Neural progenitor cell (in vitro differentiated cells): ENCODE data around the gene PIGT. TPM values are rescaled to one million over a fixed set of nuclear protein-coding genes. Genes with fewer than 3 reads are reported as not detected.

Experiments
- DNase-seq: peaks from one replicate; pipeline ENCODE4 v3.0.0-alpha.2; 2016; ENCODE audit warnings: low spot score
- H2AFZ ChIP-seq: fragments of 200-600 bp; sonication (generic); replicated peaks from 2 replicates; pipeline ENCODE4 v1.6.1; 2016; ENCODE audit warnings: antibody characterized with exemption
- H3F3A ChIP-seq: fragments of 200-600 bp; sonication (generic); 2 replicates; pipeline ENCODE4 v1.6.1; 2016; ENCODE audit warnings: antibody characterized with exemption, low read depth
- H3K27ac ChIP-seq: fragments of 200-600 bp; sonication (generic); 2 replicates; pipeline ENCODE4 v1.5.1; 2016; ENCODE audit warnings: mild to moderate bottlenecking
- H3K27me3 ChIP-seq: fragments of 200-600 bp; sonication (generic); 2 replicates; pipeline ENCODE4 v1.6.1; 2016; ENCODE audit warnings: mild to moderate bottlenecking, moderate library complexity
- H3K36me3 ChIP-seq: fragments of 200-600 bp; sonication (generic); 2 replicates; pipeline ENCODE4 v1.5.1; 2016
- H3K4me1 ChIP-seq: fragments of 200-600 bp; sonication (generic); 2 replicates; pipeline ENCODE4 v1.6.1; 2016; ENCODE audit warnings: mixed run types
- H3K4me2 ChIP-seq: fragments of 200-600 bp; sonication (generic); 2 replicates; pipeline ENCODE4 v1.6.1; 2016
- H3K4me3 ChIP-seq: fragments of 200-600 bp; sonication (generic); 2 replicates; pipeline ENCODE4 v1.5.1; 2016
- H3K79me2 ChIP-seq: fragments of 200-600 bp; sonication (generic); 2 replicates; pipeline ENCODE4 v1.6.1; 2016; ENCODE audit warnings: low read depth
- H3K9ac ChIP-seq: fragments of 200-600 bp; sonication (generic); 2 replicates; pipeline ENCODE4 v1.6.1; 2016
- H3K9me3 ChIP-seq: fragments of 200-600 bp; sonication (generic); 2 replicates; pipeline ENCODE4 v1.5.1; 2016; ENCODE audit warnings: low read depth
- H4K20me1 ChIP-seq: fragments of 200-600 bp; sonication (generic); 2 replicates; pipeline ENCODE4 v1.6.1; 2016; ENCODE audit warnings: low read depth
- H3K27ac Mint-ChIP-seq: 3 replicates; pipeline ENCODE4 v1.8.0; 2021; ENCODE audit warnings: mixed read lengths
- H3K27me3 Mint-ChIP-seq: 2 replicates; pipeline ENCODE4 v1.8.0; 2022; ENCODE audit warnings: low read depth, mild to moderate bottlenecking, inconsistent platforms, moderate library complexity, mixed read lengths; ENCODE audit not compliant: insufficient read depth
- H3K36me3 Mint-ChIP-seq: 3 replicates; pipeline ENCODE4 v1.8.0; 2021; ENCODE audit warnings: mixed read lengths
- H3K4me1 Mint-ChIP-seq: 3 replicates; pipeline ENCODE4 v1.8.0; 2021; ENCODE audit warnings: mixed read lengths
- H3K4me3 Mint-ChIP-seq: 3 replicates; pipeline ENCODE4 v1.8.0; 2021; ENCODE audit warnings: mild to moderate bottlenecking, moderate library complexity, mixed read lengths
- H3K9me3 Mint-ChIP-seq: 3 replicates; pipeline ENCODE4 v1.8.0; 2020; ENCODE audit warnings: mixed read lengths
- CTCF ChIP-seq: fragments of 200-600 bp; sonication (generic); IDR thresholded peaks from 2 replicates; pipeline ENCODE4 v1.5.1; 2017; ENCODE audit warnings: antibody characterized with exemption, mild to moderate bottlenecking
- EZH2 ChIP-seq: fragments of 200-600 bp; sonication (generic); IDR thresholded peaks from 2 replicates; pipeline ENCODE4 v1.6.1; 2017; ENCODE audit warnings: antibody characterized with exemption, mild to moderate bottlenecking, moderate library complexity
- EZH2phosphoT487 ChIP-seq: fragments of 200-600 bp; sonication (generic); IDR thresholded peaks from 2 replicates; pipeline ENCODE4 v1.6.1; 2017; ENCODE audit warnings: antibody characterized with exemption
- total RNA-seq: library from RNA; depleted of rRNA; stranded (reverse); fragments of >200 nt; gene quantifications from 2 replicates; pipeline ENCODE4 v1.2.3, GENCODE V29; 2015; ENCODE audit warnings: low replicate concordance

The PIGT gene
- total RNA-seq, 1 donor from 2014 or later: 24.5 TPM

GRCh38 chr20:45441746-45442145 lies 25.8 kb downstream of the PIGT start:
- no peak overlapping the region for H3K4me3 Mint-ChIP-seq
- Histone ChIP-seq H3K27ac (no peak overlapping the region), H3K4me3 (no peak overlapping the region), H3K79me2 (no peaks in the 10 kb centered on the region), H3K9me3 (no peaks in the 10 kb centered on the region), H3K36me3 (no peaks in the 10 kb centered on the region), H3F3A (no peaks in the 10 kb centered on the region), H3K4me1 (peaks cover 5% of the 10 kb centered on the region), H2AFZ (peak overlapping the region; percentile 10), H3K4me2 (no peak overlapping the region), H3K27me3 (no peaks in the 10 kb centered on the region), H4K20me1 (no peaks in the 10 kb centered on the region), H3K9ac (no peak overlapping the region)
- H3K27ac Mint-ChIP-seq: no peak overlapping the region
- no peaks in the 10 kb centered on the region for H3K36me3 Mint-ChIP-seq
- no peaks in the 10 kb centered on the region for H3K4me1 Mint-ChIP-seq
- H3K27me3 Mint-ChIP-seq: peaks cover 5% of the 10 kb centered on the region
- DNase-seq: no peak
- no peaks in the 10 kb centered on the region for H3K9me3 Mint-ChIP-seq
- TF ChIP-seq CTCF (no peak), EZH2 (no peak), EZH2phosphoT487 (no peak)

DNA sequence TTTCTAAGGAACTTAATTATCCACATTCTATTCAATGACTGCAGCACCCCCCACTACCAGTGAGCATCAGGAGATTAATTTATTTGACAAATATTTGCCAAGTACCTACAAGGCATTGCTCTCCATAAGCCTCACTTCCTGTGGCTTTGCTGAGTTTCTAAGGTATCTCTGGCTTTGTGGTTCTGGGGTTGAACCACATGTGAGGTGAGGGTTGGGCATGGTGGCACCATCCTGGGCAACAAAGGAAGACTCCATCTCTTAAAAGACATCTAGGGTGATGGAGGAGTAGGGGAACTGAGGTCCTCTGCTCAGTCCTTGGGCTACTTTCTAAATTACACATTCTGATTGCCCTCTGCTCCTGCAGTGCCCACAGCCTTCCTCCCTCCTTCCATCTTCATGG lies 28.1 kb downstream of the PIGT start:
- Histone ChIP-seq H3K36me3 (no peaks in the 10 kb centered on the region), H3K4me3 (no peak overlapping the region), H3K79me2 (no peaks in the 10 kb centered on the region)

GRCh38 chr20:45445805-45446562 lies 30.0 kb downstream of the PIGT start:
- TF ChIP-seq CTCF (peak; percentile 56), EZH2phosphoT487 (no peak)
- H3F3A ChIP-seq: no peaks in the 10 kb centered on the region
- H3K4me3 ChIP-seq: no peak overlapping the region
- H3K9me3 ChIP-seq: no peaks in the 10 kb centered on the region
- peak; percentile 32 for DNase-seq
- Mint-ChIP-seq H3K9me3 (no peaks in the 10 kb centered on the region), H3K4me1 (no peaks in the 10 kb centered on the region), H3K27ac (no peak overlapping the region), H3K27me3 (peaks cover 7% of the 10 kb centered on the region), H3K36me3 (no peaks in the 10 kb centered on the region), H3K4me3 (no peak overlapping the region)
- H3K27ac ChIP-seq: no peak overlapping the region
- H3K36me3 ChIP-seq: no peaks in the 10 kb centered on the region
- H4K20me1 ChIP-seq: no peaks in the 10 kb centered on the region
- no peak overlapping the region for H2AFZ ChIP-seq
- peaks cover 5% of the 10 kb centered on the region for H3K4me1 ChIP-seq
- no peak overlapping the region for H3K9ac ChIP-seq
- H3K4me2 ChIP-seq: no peak overlapping the region
- no peaks in the 10 kb centered on the region for H3K27me3 ChIP-seq
- no peaks in the 10 kb centered on the region for H3K79me2 ChIP-seq

More for the DNA sequence above, 28.1 kb downstream of the PIGT start:
- peaks cover 6% of the 10 kb centered on the region for H3K27me3 Mint-ChIP-seq
- no peak overlapping the region for H3K9ac ChIP-seq
- no peaks in the 10 kb centered on the region for H3K9me3 Mint-ChIP-seq
- H3K4me3 Mint-ChIP-seq: no peak overlapping the region
- H4K20me1 ChIP-seq: no peaks in the 10 kb centered on the region
- H3K36me3 Mint-ChIP-seq: no peaks in the 10 kb centered on the region
- DNase-seq: no peak
- H3K9me3 ChIP-seq: no peaks in the 10 kb centered on the region
- H3K4me1 Mint-ChIP-seq: no peaks in the 10 kb centered on the region
- no peak overlapping the region for H3K27ac ChIP-seq
- TF ChIP-seq CTCF: no peak
- TF ChIP-seq EZH2: no peak
- no peak for TF ChIP-seq EZH2phosphoT487
- no peaks in the 10 kb centered on the region for H3K27me3 ChIP-seq
- no peak overlapping the region for H3K27ac Mint-ChIP-seq
- H3K4me2 ChIP-seq: no peak overlapping the region
- no peaks in the 10 kb centered on the region for H3F3A ChIP-seq
- no peak overlapping the region for H2AFZ ChIP-seq
- H3K4me1 ChIP-seq: peaks cover 5% of the 10 kb centered on the region
